HG03025 (cell line): Measurements from ENCODE around the gene LRP3.
A peak's percentile ranks its signal among the peaks of the same experiment; 100 is the strongest.

ENCODE experiments used
- ATAC-seq: cut with Tn5 transposase; IDR thresholded peaks from one replicate; pipeline ENCODE4 v1.9.1; 2021; ENCODE audit warnings: mild to moderate bottlenecking, moderate library complexity; ENCODE audit not compliant: unreplicated experiment, low FRiP score

Gene LRP3

DNA sequence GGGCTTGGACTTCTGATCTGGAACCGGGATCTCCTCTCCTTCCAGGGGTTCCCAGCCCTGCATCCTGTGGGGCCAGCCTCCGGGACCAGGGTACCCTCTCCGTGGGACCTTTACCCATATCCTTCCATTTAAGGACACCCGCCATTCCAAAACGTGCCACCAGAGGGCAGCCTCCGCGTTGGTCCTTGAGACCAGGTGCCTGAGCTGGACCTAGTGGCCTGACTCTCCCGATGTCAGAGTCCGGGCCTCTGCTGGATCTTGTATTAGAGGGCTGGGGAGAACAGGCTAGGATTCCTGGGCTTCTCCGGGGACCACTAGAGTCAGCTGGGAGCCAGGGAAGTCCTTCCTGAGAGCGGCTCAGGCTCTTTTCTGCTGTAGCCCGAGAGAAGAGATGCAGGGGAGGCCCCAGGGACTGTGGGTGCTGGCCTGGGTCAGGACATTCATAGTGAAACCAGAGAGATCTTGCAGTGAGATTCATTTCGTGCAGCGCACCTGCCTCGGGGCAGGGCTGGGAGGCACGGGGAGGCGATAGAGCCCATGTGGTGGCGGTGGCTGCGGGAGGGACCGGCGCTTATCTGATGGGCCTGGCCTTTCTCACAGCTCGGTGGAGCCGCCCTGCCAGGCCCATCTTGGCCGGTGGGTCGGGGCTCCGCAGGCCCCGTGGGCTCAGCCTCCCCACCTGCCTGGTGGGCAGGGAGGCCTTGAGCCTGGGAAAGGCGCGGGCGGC, 41.3 kb downstream of the LRP3 start:
- ATAC-seq: peak; percentile 70

DNA sequence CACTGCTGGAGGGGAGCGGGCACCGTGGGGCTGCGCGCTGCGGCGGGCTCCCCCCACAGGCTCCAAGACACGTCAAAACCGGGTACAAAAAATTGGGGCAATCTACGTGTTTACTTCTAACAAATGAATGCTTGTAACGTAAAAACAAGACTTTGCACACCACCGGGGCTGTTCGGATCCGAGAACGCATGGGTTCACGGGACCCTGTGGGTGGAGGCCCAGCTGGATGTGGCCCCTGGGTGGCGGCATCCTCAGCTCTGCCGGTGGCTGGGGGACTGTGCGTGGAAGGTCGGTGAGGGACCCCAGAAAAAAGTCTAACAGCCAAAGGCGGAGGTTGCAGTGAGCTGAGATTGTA, 41.8 kb downstream of the LRP3 start:
- peak; percentile 25 for ATAC-seq

DNA sequence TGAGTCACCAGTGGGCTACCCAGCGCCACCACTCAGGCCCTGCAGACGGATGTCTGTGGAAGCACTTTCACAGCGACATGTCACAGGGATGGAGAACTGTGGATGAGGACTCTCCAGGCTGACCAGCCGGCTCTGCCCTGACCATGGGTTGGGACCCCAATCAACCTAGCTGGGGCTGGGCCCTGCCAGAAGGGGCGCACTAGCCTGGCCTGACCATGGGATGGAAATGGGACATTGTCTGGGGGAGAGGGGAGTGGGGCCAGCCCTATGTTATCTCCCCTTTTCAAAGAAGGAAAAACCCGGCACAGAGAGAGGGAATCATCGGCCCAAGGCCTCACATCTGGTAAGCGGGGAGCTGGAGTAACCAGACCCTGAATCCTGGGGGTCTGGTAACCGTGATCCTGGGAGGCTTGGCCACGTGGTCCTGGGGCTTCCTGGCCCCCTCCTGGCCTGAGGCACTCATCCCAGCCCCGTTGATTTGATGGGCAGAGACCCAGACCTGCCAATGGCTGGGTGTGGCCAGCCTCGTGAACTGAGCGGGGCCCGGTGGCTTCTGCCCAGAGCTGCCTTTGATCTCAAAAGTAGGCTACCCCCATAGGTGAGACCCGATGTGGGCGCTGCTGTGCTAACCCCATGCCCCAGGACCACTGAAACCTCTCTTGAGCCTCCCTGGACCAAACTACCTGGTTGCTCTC, 42.7 kb downstream of the LRP3 start:
- no peak for ATAC-seq

DNA sequence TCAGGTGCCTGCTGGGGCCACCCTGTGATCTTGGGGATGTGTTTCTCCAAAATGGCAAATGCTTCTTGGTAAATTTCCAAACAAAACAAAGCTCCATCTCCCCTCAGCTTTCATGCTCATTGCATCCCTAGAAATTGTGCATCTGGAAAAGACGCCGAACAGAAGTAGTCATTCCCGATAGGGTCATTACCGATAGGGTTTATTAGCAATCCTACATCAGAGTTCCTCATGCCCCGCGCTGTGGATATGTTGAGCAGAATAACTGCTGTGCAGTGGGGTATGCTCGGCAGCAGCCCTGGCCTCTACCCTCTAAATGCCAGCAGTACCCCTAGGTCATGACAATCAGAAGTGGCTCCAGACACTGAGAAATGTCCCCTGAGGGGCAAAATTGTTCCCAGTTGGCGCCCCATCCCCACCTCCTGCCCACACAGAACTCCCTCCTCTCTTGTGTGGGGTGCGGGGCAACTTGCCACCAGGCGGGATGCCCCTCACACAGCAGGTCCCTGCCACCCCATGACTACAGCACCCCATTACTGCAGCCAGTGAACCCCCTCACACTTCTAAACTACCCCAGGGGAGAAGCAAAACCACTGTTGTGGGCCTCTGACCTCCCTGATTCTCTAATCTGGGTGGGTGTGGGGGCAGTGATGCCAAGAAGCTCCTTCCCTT, 44.5 kb downstream of the LRP3 start:
- ATAC-seq: no peak

DNA sequence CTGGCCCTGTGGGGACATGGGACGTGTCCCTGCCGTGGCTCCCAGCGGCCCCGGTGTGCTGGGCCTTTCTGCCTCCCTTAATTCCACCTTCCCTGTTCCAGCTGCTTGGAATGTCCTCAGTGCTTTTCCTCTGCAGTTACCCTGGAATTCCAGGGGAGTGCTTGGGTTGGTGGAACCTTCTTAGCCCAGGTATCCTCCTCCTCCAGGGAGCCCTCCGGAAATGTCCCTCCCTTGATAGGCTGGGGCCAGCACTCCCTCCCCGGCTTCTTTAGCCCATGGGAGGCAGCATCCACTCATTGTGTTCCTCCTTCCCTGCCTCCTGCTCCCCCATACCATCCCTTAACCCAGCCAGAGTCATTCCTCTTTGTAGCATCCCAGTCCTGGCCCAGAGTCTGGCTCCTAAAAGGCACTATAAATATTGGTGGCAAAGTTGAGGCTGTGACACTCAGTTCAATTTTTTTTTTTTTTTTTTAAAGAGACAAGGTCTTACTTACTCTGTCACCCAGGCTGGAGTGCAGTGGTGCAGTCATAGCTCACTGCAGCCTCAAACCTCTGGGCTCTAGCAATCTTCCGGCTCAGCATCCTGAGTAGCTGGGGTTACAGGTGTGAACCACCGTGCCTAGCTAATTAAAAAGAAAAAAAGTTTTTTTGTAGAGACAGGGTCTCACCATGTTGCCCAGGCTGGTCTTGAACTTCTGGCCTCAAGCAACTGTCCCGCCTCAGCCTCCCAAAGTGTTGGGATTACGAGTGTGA, 45.3 kb downstream of the LRP3 start:
- ATAC-seq: no peak

DNA sequence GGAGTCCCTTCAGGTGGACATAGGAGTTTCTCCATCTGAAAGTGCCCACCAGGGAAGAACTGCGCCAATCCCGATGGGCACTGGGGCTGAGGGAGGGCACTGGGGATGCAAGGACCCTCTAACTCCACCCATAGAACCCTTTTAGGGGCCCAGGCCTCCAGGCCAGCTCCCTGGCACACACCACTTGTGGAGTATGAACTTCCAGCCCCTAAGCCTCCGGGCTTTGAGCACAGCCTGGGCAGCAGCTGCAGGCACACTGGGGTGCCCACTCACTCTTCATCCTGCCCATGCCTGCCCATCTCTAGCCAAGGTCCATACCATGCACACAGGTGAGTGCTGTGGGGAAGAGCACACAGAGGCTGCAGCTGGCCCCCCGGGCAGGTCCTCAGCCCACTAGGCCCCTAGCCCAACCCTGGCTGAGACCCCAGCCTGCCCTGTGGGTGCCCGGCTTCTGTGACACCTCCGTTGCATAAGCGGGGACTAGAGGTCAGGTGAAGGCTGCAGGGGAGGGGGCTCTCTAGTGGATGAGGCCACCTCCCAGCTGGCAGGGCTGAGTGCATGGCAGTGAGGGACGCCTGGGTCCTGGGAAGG, 46.1 kb downstream of the LRP3 start:
- no peak for ATAC-seq

DNA sequence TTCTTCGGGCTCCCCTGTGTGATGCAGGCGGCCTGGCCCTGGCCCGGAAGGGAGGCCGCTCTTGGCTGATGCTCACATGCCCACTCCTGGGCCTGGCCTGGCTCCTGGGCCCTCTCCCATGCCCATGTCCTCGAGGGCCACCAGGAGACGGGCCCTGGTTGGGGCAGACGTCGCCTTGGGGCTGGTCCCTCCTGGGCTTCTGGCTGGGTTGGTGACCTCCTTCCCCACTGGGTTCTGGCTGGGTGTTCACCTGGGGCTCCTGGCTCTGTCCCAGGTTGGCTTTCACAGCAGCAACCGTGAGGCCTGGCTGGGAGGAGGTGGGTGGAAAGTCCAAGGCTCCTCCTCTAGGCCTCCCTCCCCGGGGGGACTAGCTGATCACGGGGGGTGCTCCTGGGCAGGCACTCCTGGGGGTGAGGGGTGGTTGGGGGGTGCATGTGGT, 47.0 kb downstream of the LRP3 start:
- ATAC-seq: no peak

DNA sequence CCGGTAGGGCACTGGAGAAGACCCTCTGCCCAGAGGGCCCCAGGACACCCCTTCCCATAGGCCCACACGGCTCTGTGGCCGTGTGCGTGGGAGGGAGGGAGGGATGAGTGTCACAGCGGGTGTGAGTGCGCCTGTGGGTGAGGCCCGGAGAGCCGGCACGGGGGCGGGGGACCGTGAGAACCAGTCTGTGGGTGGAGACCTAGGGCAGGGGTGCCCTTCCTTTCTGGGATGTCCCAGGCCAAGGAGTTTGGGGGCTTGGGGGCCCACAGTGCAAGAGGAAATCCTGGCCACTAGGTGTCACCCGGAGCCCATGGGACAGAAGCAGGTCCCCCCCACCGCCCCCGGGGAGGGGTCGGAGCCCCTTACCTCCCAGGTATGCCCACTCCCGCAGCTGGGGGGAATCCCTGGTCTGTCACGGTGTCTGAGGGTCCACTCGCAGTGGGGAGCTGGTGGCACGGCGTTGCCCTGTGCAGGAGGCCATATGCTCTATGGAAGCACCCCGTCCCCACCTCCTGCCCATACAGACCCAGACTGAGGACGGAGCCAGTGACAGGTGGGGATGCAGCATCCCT, 47.5 kb downstream of the LRP3 start:
- no peak for ATAC-seq

DNA sequence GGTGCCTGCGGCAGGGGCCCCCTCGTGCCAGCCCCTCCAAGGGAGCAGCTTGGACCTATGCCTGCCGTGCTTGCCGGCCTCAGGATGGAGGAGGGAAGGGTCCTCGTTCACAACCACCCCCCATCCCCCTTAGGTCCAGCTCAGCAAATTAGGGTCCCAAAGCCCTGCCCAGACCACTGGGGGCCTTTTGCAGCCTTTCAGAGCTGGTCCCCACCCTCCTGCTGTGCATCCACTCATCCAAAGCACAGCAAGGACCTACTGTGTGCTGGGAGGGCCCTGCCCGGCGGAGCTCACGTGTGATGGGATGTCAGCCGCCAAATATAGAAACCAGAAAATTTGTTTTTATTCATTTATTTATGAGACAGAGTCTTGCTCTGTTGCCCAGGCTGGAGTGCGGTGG, 48.0 kb downstream of the LRP3 start:
- ATAC-seq: no peak

DNA sequence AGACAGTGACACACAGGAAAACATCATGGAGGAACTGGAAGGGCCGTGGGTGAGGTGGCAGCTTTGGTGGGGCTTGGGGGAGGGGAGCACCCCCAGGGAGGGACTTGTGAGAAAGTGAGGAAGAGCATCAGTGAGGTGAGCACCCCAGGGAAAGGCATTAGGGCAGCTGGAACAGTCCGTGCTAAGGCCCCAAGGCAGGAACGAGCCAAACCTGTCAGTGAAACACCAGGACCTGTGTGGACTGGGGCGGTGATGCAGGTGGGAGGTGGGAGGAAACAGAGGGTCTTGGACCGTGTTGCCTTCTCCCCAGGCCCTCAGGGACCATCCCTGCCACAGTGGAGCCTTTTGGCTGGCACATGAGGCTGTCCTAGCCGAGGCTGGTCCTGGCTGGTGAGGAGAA, 48.8 kb downstream of the LRP3 start:
- no peak for ATAC-seq

DNA sequence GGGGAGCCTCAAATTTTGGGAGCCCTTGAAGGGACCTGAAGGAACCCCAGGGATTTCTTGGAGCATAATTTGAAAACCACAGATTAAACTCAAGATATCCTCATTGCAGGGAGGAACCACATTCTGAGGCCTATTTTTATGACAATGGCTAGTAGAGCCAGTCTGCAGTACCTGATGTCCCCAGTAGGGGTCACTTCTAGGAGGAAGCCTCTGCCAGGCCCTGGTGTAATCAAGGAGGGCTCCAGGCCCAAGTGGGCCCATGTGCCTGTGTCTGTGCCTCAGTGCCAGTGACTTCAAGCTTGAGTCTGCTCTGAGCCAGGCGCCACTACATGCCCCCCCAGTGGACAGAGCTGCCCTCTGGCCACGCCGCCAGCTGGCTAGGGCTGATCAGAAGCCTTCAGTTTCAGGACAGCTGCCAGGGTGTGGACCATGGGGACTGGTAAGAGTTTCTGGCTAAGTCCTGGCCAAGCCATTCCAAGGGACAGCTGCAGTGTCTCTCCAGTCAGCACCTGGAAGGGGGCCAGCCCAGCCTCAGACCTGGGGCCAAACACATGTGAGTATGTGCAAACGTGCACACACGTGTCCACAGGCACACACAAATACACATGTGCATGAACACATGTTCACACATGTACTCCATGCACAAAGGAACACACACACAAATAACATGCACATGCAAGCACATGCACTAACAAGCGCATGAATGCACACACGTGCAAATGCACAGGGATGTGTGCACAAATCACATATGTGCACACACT, 52.0 kb downstream of the LRP3 start:
- ATAC-seq: no peak

DNA sequence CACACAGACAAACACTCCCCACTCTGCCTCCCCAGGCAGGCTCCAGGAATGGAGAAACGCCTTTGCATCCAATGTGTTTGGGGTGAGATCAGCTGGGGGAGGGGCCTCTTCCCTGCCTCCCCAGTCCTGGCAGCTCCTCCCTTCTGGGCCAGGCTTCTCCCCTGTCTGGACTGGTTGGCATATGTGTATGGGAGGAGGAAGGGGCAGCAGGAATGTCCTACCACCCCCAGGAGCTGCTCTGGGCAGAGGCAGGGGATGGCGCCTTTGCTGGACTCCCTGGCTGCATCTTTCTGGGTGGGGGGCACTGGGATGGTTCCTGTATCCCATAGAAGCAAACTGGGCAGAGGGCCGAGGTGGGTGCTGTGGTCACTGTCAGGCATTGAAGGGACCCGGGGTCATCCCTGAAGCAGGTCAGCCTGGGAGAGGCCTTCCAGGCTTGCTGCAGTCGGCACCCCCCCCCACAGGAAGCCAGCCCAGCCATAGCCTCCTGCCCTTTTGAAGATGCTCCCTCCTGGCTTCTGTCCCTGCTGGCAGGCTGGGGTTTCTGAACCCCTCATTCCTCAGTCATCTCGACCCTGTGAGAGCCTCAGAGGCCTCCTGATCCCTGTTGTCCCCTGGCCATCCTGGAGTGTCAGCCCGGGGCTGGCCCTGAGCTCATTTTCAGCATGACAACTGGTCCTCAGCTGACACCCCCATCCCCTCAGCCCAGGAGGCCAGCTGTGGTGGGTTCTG, 52.7 kb downstream of the LRP3 start:
- ATAC-seq: no peak

DNA sequence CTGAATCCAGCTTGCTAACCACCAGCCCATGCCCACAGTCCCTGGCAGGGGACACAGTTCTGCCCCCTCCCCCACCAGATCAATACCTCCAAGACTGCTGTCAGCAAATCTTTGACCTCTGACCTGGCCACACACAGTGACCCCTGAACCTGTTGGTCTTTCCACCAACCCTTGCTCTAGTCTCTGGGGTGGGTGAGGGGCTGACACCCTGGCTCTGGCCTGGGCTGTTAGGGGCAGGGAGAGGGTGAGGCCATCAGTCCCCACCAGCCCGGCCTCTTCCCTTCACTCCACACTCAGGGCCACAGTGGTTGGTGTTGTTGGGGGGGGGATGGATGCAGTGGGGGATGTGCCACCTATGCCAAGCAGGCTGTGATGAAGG, 53.3 kb downstream of the LRP3 start:
- no peak for ATAC-seq

DNA sequence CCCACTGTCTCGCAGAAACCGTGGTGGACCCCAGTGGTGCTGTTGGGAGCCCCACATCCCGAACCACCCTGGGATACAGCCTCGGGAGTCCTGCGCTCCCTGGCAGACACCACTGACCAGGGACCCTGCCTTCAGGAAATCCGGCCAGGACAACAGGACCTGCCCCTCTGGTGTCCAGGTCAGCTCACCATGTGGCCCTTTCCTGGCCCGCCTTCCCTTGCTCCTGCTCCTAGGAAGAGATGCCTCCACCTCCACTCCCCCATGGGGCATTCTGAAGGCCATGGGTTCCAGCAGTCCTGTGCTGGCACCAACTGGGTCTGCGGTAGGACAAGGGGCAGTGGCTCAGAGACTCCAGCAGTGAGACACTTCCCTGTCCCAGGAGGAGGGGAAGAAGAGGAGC, 54.0 kb downstream of the LRP3 start:
- no peak for ATAC-seq

DNA sequence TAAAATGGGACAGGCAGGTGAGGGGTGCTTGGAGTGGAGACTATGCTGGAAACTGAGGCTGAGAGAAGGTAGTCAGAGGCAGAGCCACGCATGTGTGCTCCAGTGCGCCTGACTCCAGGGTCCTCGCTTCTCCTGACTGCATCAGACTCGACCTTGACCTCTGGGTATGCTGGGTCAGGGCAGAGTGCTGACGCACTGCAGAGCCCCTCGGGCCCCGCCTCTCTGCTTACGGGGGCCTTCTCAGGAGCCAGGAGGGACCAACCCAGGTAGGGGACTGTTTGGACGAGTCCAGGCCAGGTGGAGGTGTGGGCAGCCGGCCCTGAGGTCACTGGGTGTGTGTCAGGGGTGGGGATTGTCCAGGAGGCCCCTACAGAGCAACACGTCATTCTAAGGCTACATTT, 54.4 kb downstream of the LRP3 start:
- no peak for ATAC-seq

DNA sequence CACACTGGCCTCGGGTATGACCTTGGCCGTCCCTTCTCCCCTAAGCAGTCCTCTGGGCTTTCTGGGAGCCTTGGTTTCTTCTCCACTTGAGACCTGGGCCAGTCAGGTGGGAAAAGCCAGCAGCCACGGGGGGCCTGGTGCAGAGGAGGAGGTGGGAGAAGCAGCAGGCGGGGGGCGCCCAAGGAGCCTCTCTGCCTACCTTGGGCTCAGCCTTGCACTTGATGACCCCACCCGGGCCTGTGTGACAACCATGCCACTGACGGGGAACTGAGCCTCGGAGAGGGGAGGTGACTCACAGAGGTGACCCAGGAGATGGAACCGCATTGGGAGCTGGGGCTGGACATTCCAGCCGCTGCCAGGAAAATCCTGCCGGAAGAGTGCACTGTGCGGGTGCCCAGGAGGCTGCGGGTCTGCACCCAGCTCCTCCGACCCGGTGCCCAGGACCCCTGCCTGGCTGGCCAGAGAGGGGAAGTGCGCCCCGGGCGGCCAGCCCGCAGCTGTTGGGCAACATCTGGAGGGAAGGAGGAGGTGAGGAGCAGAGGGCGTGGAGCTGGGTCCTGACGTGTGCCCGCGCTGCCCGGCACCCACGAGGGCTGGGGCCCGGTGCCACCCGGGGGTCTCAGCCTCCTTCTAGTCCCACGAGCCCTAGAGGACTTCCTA, 55.0 kb downstream of the LRP3 start:
- ATAC-seq: no peak

DNA sequence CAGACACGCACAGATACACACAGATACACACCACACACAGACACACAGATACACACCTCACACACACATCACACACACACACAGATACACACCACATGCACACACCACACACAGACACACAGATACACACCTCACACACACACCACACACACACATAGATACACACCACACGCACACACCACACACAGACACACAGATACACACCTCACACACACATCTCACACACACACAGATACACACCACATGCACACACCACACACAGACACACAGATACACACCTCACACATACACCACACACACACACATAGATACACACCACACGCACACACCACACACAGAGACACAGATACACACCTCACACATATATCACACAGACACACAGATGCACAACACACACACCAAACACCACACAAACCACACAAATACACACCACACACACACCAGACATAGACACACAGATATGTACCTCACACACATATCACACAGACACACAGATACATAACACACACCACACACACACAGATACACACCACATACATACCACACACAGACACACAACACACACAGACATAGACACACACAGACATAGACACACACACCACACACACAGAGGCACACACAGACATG, 55.7 kb downstream of the LRP3 start:
- ATAC-seq: no peak

DNA sequence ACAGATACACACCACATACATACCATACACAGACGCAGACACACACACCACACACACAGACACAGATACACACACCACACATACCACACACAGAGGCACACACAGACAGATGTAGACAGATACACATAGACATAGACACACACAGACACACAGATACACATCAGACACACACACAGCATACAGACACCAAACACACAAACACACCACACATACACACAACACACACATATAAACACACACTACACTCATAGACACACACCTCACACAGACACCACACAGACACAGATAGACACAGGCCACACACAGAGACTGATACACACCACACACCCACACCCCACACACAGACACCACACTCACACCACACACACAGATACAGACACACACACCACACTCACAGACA, 56.4 kb downstream of the LRP3 start:
- ATAC-seq: no peak
